HepG2 (cell line): ENCODE results near the gene ZFYVE26. TPM values are rescaled to one million over a fixed set of nuclear protein-coding genes. Genes with fewer than 3 reads are reported as not detected.
A peak's percentile ranks its signal among the peaks of the same experiment; 100 is the strongest.

Experiments used
- ATAC-seq: fragments of 200-7000 bp; cut with Tn5 transposase; 3 replicates; pipeline ENCODE4 v1.9.1; 2020; ENCODE audit warnings: mild to moderate bottlenecking, moderate library complexity
- BruUV-seq: library from RNA; stranded (reverse); fragments of 400-500 nt; replicated peaks from 2 replicates; lab custom pipeline; 2021; lab: Mats Ljungman, UMichigan
- CTCF ChIA-PET: fragments of 300-600 bp; formaldehyde crosslinking; extraction: SDS; loops from one replicate; lab custom pipeline; 2021; ENCODE audit warnings: low total read pairs, inconsistent platforms, low intra/inter-chr PET ratio; lab: Yijun Ruan, JAX
- POLR2A ChIA-PET: fragments of 350-600 bp; sonication (Branson Sonifier 250); formaldehyde crosslinking; loops from one replicate; lab custom pipeline; 2020; ENCODE audit warnings: antibody characterized with exemption, inconsistent platforms; lab: Yijun Ruan, JAX
- DNase-seq: peaks from one replicate; pipeline ENCODE4 v3.0.0-alpha.2; 2015; ENCODE audit warnings: low spot score
- FAIRE-seq: peaks from 3 replicates; lab custom pipeline; 2011; peaks lifted over from hg19 to GRCh38; lab: Jason Lieb, UNC
- H2AFZ ChIP-seq: one replicate; pipeline ENCODE4 v1.6.1; 2011; ENCODE audit warnings: low read length, inconsistent platforms
- H3K27ac ChIP-seq: fragments of 300-600 bp; 3 replicates; pipeline ENCODE4 v1.8.0; 2011; ENCODE audit warnings: mixed run types, mild to moderate bottlenecking, mixed read lengths, low read length, inconsistent platforms; ENCODE audit not compliant: insufficient read depth; ENCODE audit errors: extremely low read length
- H3K27me3 ChIP-seq, 2 experiments: fragments of 200-600 bp in 1 of 2; 2 replicates in 1 of 2; 3 replicates in 1 of 2; pipeline versions ENCODE4 v1.6.0 to v1.8.0; 2011; ENCODE audit warnings: low read length in 2 of 2, mild to moderate bottlenecking in 2 of 2, moderate library complexity in 2 of 2, inconsistent platforms in 1 of 2; ENCODE audit not compliant: insufficient read depth in 2 of 2, control insufficient read depth in 1 of 2
- H3K36me3 ChIP-seq, 2 experiments: fragments of 200-600 bp in 1 of 2; replicated peaks in 1 of 2; 2 replicates in 1 of 2; 3 replicates in 1 of 2; pipeline versions ENCODE4 v1.5.1 to v1.8.0; 2011; ENCODE audit warnings: low read length in 2 of 2, inconsistent platforms in 1 of 2; ENCODE audit not compliant: insufficient read depth in 2 of 2, control insufficient read depth in 1 of 2
- H3K4me1 ChIP-seq: 2 replicates; pipeline ENCODE4 v1.5.1; 2012; ENCODE audit warnings: low read length, inconsistent platforms; ENCODE audit not compliant: insufficient read depth
- H3K4me2 ChIP-seq: 2 replicates; pipeline ENCODE4 v1.6.0; 2011; ENCODE audit warnings: low read depth, low read length, inconsistent platforms
- H3K4me3 ChIP-seq, 3 experiments: fragments of 200-600 bp in 1 of 3; sonication (generic), shearing (Covaris generic) in 1 of 3; replicated peaks in 1 of 3; 2 replicates each; pipeline ENCODE4 v1.5.1; 2011 to 2016; ENCODE audit warnings: low read length in 3 of 3, inconsistent platforms in 2 of 3, low read depth in 2 of 3, mild to moderate bottlenecking in 2 of 3, control low read depth in 1 of 3, mixed read lengths in 1 of 3; ENCODE audit not compliant: insufficient read depth in 1 of 3
- H3K79me2 ChIP-seq: one replicate; pipeline ENCODE4 v1.6.1; 2011; ENCODE audit warnings: low read length, inconsistent platforms; ENCODE audit not compliant: insufficient read depth
- H3K9ac ChIP-seq: 2 replicates; pipeline ENCODE4 v1.6.0; 2011; ENCODE audit warnings: mild to moderate bottlenecking, low read depth, low read length, inconsistent platforms; ENCODE audit not compliant: insufficient read depth
- H3K9me3 ChIP-seq: 2 replicates; pipeline ENCODE4 v1.5.1; 2012; ENCODE audit warnings: mild to moderate bottlenecking, low read length
- H4K20me1 ChIP-seq: 2 replicates; pipeline ENCODE4 v1.6.0; 2011; ENCODE audit warnings: inconsistent platforms, mild to moderate bottlenecking, low read length, moderate library complexity; ENCODE audit not compliant: insufficient read depth
- BCL6 ChIP-seq: IDR thresholded peaks from 2 replicates; pipeline ENCODE4 v1.6.1; 2016; ENCODE audit warnings: missing genetic modification reagents, missing compliant biosample characterization
- EHMT2 ChIP-seq: fragments of 200-600 bp; sonication (generic); IDR thresholded peaks from 2 replicates; pipeline ENCODE4 v1.7.0; 2017; ENCODE audit warnings: antibody characterized with exemption, low read depth, low read length, borderline replicate concordance
- ETV5 ChIP-seq: IDR thresholded peaks from 2 replicates; pipeline ENCODE4 v1.6.1; 2018; ENCODE audit warnings: missing biosample characterization, missing genetic modification reagents, inconsistent platforms, borderline replicate concordance
- HOXA7 ChIP-seq: sonication (generic); formaldehyde crosslinking; IDR thresholded peaks from 2 replicates; pipeline ENCODE4 v1.8.1; 2022; ENCODE audit warnings: mild to moderate bottlenecking, missing genetic modification reagents, moderate library complexity
- RBM39 ChIP-seq: fragments of 200-400 bp; formaldehyde crosslinking; IDR thresholded peaks from one replicate; pipeline ENCODE4 v1.6.1; 2018; ENCODE audit warnings: antibody characterized with exemption, mild to moderate bottlenecking, low read depth, low read length; ENCODE audit not compliant: poor library complexity, severe bottlenecking
- RFX1 ChIP-seq: fragments of 450-650 bp; IDR thresholded peaks from 2 replicates; pipeline ENCODE4 v1.6.1; 2017
- SMAD3 ChIP-seq: sonication (generic); formaldehyde crosslinking; IDR thresholded peaks from 2 replicates; pipeline ENCODE4 v1.4.0; 2020; ENCODE audit warnings: missing genetic modification reagents
- TCF7 ChIP-seq: sonication (generic); IDR thresholded peaks from 2 replicates; pipeline ENCODE4 v1.6.1; 2016; ENCODE audit warnings: antibody characterized with exemption, low read depth
- ZFP37 ChIP-seq: sonication (generic); formaldehyde crosslinking; IDR thresholded peaks from 2 replicates; pipeline ENCODE4 v1.4.0; 2020; ENCODE audit warnings: missing genetic modification reagents, borderline replicate concordance
- ZNF121 ChIP-seq: sonication (generic); formaldehyde crosslinking; IDR thresholded peaks from 2 replicates; pipeline ENCODE4 v1.5.0; 2020; ENCODE audit warnings: mild to moderate bottlenecking, missing genetic modification reagents
- ZNF317 ChIP-seq: sonication (generic); formaldehyde crosslinking; IDR thresholded peaks from 2 replicates; pipeline ENCODE4 v1.5.0; 2020; ENCODE audit warnings: mild to moderate bottlenecking, missing genetic modification reagents
- ZNF337 ChIP-seq: sonication (generic); formaldehyde crosslinking; IDR thresholded peaks from 2 replicates; pipeline ENCODE4 v1.5.1; 2020; ENCODE audit warnings: missing genetic modification reagents, low read depth, mild to moderate bottlenecking, borderline replicate concordance
- ZNF367 ChIP-seq: sonication (generic); formaldehyde crosslinking; IDR thresholded peaks from 2 replicates; pipeline ENCODE4 v1.4.0; 2020; ENCODE audit warnings: missing genetic modification reagents, borderline replicate concordance
- ZNF605 ChIP-seq: sonication (generic); formaldehyde crosslinking; IDR thresholded peaks from 2 replicates; pipeline ENCODE4 v1.8.0; 2022; ENCODE audit warnings: mild to moderate bottlenecking, missing genetic modification reagents
- ZNF644 ChIP-seq: IDR thresholded peaks from 2 replicates; pipeline ENCODE4 v1.6.1; 2016; ENCODE audit warnings: low read depth
- ZNF772 ChIP-seq: sonication (generic); formaldehyde crosslinking; IDR thresholded peaks from 2 replicates; pipeline ENCODE4 v1.5.0; 2020; ENCODE audit warnings: mild to moderate bottlenecking, missing genetic modification reagents
- ZNF788 ChIP-seq: sonication (generic); formaldehyde crosslinking; IDR thresholded peaks from 2 replicates; pipeline ENCODE4 v1.5.0; 2020; ENCODE audit warnings: mild to moderate bottlenecking, missing genetic modification reagents, borderline replicate concordance
- WGBS: methylation state at CpG from one replicate; pipeline ENCODE4 v1.1.6; 2017; ENCODE audit warnings: low lambda C conversion rate; 5-methylcytosine and 5-hydroxymethylcytosine counted together
- in situ Hi-C: cut with HindIII; loops from 2 replicates; pipeline ENCODE4 v1.10.0; 2017; ENCODE audit warnings: low pct_unique_long_range_greater_than_20kb; ENCODE audit not compliant: extremely low pct_ligation_motif_present
- intact Hi-C: fragments of 100-400 bp; cut with micrococcal nuclease; formaldehyde crosslinking; loops from one replicate; pipeline ENCODE4 v1.10.0; 2022; ENCODE audit not compliant: unreplicated experiment
- polyA plus RNA-seq, 8 experiments: library from polyadenylated mRNA; depleted of rRNA in 3 of 8; stranded (reverse) in 7 of 8; unstranded in 1 of 8; fragments of >200 nt; fragmentation: Illumina TruSeq in 4 of 8; extraction: Trizol in 4 of 8; gene quantifications; 2 replicates each; pipeline versions ENCODE4 v1.2.1 to v1.2.3, GENCODE V29; 2011 to 2016; ENCODE audit warnings: low read depth in 4 of 8, missing spikeins in 1 of 8, mixed read lengths in 1 of 8; ENCODE audit not compliant: insufficient read depth in 1 of 8
- total RNA-seq, 5 experiments: library from RNA; depleted of rRNA; stranded (reverse); fragments of >200 nt; fragmentation: Illumina TruSeq; extraction: Trizol; gene quantifications; 2 replicates each; pipeline ENCODE4 v1.2.3, GENCODE V29; 2016; ENCODE audit warnings: low read depth in 1 of 5
- TF ChIP-seq, protein P1 (sequence below): sonication (generic); formaldehyde crosslinking; IDR thresholded peaks from 2 replicates; pipeline ENCODE4 v1.8.0; 2022; ENCODE audit warnings: mild to moderate bottlenecking, missing genetic modification reagents, borderline replicate concordance
- TF ChIP-seq, protein P2 (sequence below), 2 experiments: IDR thresholded peaks; 2 replicates each; pipeline ENCODE4 v1.6.1; 2011 to 2012; ENCODE audit warnings: low read length in 2 of 2, borderline replicate concordance in 1 of 2, low read depth in 1 of 2, mild to moderate bottlenecking in 1 of 2, moderate library complexity in 1 of 2

Gene ZFYVE26
- total and polyA plus RNA-seq, 2 of the 13 experiments (the other 11 are each of a cell fraction or from before 2014, with no cell fraction given): 13.6 to 16.4 TPM

- TF ChIP-seq EHMT2: no peak
- TF ChIP-seq HOXA7: no peak
- TF ChIP-seq ZNF788: no peak
- TF ChIP-seq SMAD3 (CRISPR knock-in tag): no peak
- no peak for TF ChIP-seq ZNF605 (CRISPR knock-in tag)
- no peak for TF ChIP-seq TCF7
- TF ChIP-seq, all 625 proteins: peak for 12
Observed at GRCh38 chr14:67704484-67705089, 111.8 kb downstream of the ZFYVE26 start (continued).

- TF ChIP-seq, protein P1, sequence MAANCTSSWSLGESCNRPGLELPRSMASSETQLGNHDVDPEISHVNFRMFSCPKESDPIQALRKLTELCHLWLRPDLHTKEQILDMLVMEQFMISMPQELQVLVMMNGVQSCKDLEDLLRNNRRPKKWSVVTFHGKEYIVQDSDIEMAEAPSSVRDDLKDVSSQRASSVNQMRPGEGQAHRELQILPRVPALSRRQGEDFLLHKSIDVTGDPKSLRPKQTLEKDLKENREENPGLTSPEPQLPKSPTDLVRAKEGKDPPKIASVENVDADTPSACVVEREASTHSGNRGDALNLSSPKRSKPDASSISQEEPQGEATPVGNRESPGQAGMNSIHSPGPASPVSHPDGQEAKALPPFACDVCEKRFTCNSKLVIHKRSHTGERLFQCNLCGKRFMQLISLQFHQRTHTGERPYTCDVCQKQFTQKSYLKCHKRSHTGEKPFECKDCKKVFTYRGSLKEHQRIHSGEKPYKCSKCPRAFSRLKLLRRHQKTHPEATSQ (CRISPR knock-in tag): no peak
- TF ChIP-seq ZNF772 (CRISPR knock-in tag) (no peak), ZNF337 (CRISPR knock-in tag) (no peak), ZFP37 (CRISPR knock-in tag) (no peak), ZNF367 (CRISPR knock-in tag) (no peak), ZNF644 (CRISPR knock-in tag) (no peak), RFX1 (no peak), ETV5 (CRISPR knock-in tag) (no peak), ZNF317 (CRISPR knock-in tag) (no peak), BCL6 (no peak), RBM39 (no peak), ZNF121 (CRISPR knock-in tag) (no peak)
- TF ChIP-seq, protein P2, sequence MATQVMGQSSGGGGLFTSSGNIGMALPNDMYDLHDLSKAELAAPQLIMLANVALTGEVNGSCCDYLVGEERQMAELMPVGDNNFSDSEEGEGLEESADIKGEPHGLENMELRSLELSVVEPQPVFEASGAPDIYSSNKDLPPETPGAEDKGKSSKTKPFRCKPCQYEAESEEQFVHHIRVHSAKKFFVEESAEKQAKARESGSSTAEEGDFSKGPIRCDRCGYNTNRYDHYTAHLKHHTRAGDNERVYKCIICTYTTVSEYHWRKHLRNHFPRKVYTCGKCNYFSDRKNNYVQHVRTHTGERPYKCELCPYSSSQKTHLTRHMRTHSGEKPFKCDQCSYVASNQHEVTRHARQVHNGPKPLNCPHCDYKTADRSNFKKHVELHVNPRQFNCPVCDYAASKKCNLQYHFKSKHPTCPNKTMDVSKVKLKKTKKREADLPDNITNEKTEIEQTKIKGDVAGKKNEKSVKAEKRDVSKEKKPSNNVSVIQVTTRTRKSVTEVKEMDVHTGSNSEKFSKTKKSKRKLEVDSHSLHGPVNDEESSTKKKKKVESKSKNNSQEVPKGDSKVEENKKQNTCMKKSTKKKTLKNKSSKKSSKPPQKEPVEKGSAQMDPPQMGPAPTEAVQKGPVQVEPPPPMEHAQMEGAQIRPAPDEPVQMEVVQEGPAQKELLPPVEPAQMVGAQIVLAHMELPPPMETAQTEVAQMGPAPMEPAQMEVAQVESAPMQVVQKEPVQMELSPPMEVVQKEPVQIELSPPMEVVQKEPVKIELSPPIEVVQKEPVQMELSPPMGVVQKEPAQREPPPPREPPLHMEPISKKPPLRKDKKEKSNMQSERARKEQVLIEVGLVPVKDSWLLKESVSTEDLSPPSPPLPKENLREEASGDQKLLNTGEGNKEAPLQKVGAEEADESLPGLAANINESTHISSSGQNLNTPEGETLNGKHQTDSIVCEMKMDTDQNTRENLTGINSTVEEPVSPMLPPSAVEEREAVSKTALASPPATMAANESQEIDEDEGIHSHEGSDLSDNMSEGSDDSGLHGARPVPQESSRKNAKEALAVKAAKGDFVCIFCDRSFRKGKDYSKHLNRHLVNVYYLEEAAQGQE (IDR thresholded peaks at IDR 0.05; ENCODE audit: borderline replicate concordance in 1 of 2, low read depth in 1 of 2, low read length in 2 of 2): no peak
- no peak for ATAC-seq
- intact Hi-C loops: loop anchor here (1.0 to 10.0 kb wide), 7 partner anchors 29 to 279 kb away; partner anchors contain the start of genes ARG2 and VTI1B
Observed at GRCh38 chr14:67703997-67704396, 112.4 kb downstream of the ZFYVE26 start.

More at GRCh38 chr14:67703997-67704396, 112.4 kb downstream of the ZFYVE26 start:
- no peak overlapping the region for H3K27ac ChIP-seq
- CTCF ChIA-PET: interaction anchor here (1.0 to 3.7 kb wide), 6 partner anchors 29 to 277 kb away, joined by 3 to 29 read pairs (median 9); partner anchors contain the start of genes ARG2, PIGH and VTI1B
- in situ Hi-C loops: loop anchor here (5.0 to 10.0 kb wide), 3 partner anchors 37 to 119 kb away; partner anchors contain the start of gene ARG2
- POLR2A ChIA-PET: interaction anchor here (1.0 to 1.3 kb wide), 6 partner anchors 9 to 120 kb away, joined by 4 to 10 read pairs (median 6); partner anchors contain the start of genes ARG2 and RDH11
- H3K79me2 ChIP-seq: no peaks in the 10 kb centered on the region
- H3K4me3 ChIP-seq: no peak overlapping the region
- FAIRE-seq (no peak), DNase-seq (no peak)
- peak overlapping the region; percentile 44 for H2AFZ ChIP-seq
- no peak overlapping the region for H3K9ac ChIP-seq
- H4K20me1 ChIP-seq: no peaks in the 10 kb centered on the region
- peaks cover 22% of the 10 kb centered on the region for H3K4me1 ChIP-seq
- peak overlapping the region; percentile 30; the same call in 1 of the 2 replicates for H3K4me2 ChIP-seq
- H3K27me3 ChIP-seq: no peaks in the 10 kb centered on the region
- peaks cover 6% of the 10 kb centered on the region; the same call in 1 of the 2 replicates for H3K9me3 ChIP-seq
- 26% methylated on average over 3 of the region's 3 CpGs for WGBS
- BruUV-seq: no TSS peak
- no peaks in the 10 kb centered on the region for H3K36me3 ChIP-seq
